ENCODE data around the gene PPP5C. TPM values are rescaled to one million over a fixed set of nuclear protein-coding genes. Genes with fewer than 3 reads are reported as not detected.

PPP5C gene
- total RNA-seq, 1 experiment from 2014 or later = 130 TPM

- ChIA-PET CTCF (interaction anchor here (0.5 kb wide), 1 partner anchor 22 kb away, joined by 4 read pairs; no protein-coding TSS in a partner anchor), POLR2A (no interaction called here)
- Mint-ChIP-seq H3K4me3 (ENCODE audit: unreplicated experiment) (no peak overlapping the region), H3K9me3 (ENCODE audit: unreplicated experiment) (no peaks in the 10 kb centered on the region), H3K4me1 (ENCODE audit: low read depth, unreplicated experiment) (no peaks in the 10 kb centered on the region), H3K36me3 (ENCODE audit: insufficient read depth, unreplicated experiment) (peaks cover 45% of the 10 kb centered on the region), H3K27me3 (ENCODE audit: insufficient read depth, unreplicated experiment) (no peaks in the 10 kb centered on the region), H3K27ac (ENCODE audit: unreplicated experiment) (no peak overlapping the region)
- Histone ChIP-seq H3K27me3 (replicated peaks; ENCODE audit: control insufficient read depth, insufficient read depth, low read length) (no peaks in the 10 kb centered on the region), H3K4me1 (peaks cover 6% of the 10 kb centered on the region; the same call in 1 of the 2 replicates), H3K36me3 (ENCODE audit: control insufficient read depth, insufficient read depth, low read length) (no peaks in the 10 kb centered on the region; the same call in 1 of the 2 replicates), H3K4me3 (ENCODE audit: low read depth, low read length) (no peak overlapping the region), H3K9me3 (no peaks in the 10 kb centered on the region)
- TF ChIP-seq, protein P1, sequence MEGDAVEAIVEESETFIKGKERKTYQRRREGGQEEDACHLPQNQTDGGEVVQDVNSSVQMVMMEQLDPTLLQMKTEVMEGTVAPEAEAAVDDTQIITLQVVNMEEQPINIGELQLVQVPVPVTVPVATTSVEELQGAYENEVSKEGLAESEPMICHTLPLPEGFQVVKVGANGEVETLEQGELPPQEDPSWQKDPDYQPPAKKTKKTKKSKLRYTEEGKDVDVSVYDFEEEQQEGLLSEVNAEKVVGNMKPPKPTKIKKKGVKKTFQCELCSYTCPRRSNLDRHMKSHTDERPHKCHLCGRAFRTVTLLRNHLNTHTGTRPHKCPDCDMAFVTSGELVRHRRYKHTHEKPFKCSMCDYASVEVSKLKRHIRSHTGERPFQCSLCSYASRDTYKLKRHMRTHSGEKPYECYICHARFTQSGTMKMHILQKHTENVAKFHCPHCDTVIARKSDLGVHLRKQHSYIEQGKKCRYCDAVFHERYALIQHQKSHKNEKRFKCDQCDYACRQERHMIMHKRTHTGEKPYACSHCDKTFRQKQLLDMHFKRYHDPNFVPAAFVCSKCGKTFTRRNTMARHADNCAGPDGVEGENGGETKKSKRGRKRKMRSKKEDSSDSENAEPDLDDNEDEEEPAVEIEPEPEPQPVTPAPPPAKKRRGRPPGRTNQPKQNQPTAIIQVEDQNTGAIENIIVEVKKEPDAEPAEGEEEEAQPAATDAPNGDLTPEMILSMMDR (IDR thresholded peaks at IDR 0.05; ENCODE audit: insufficient read depth in 1 of 2, low read depth in 1 of 2, low read length in 1 of 2, severe bottlenecking in 1 of 2, unreplicated experiment in 1 of 2) = peak in 1 of 2 experiments; percentile 13
- intact Hi-C loops (cut with micrococcal nuclease; ENCODE audit: unreplicated experiment) = no loop called here
- no peak for DNase-seq
- no TSS peak for BruUV-seq (replicated peaks)
Observed at GRCh38 chr19:46372901-46373490, 26.1 kb downstream of the PPP5C start.

GRCh38 chr19:46373491-46374359 is 26.8 kb downstream of the PPP5C start:
- CTCF ChIA-PET = interaction anchor here (0.5 to 0.6 kb wide), 2 partner anchors 21 to 93 kb away, joined by 4 to 7 read pairs; no protein-coding TSS in a partner anchor
- no peaks in the 10 kb centered on the region for H3K4me1 Mint-ChIP-seq (ENCODE audit: low read depth, unreplicated experiment)
- no peak overlapping the region for H3K4me3 Mint-ChIP-seq (ENCODE audit: unreplicated experiment)
- peaks cover 52% of the 10 kb centered on the region for H3K36me3 Mint-ChIP-seq (ENCODE audit: insufficient read depth, unreplicated experiment)
- intact Hi-C loops (cut with micrococcal nuclease; ENCODE audit: unreplicated experiment) = no loop called here
- POLR2A ChIA-PET = no interaction called here
- Histone ChIP-seq H3K36me3 (ENCODE audit: control insufficient read depth, insufficient read depth, low read length) (no peaks in the 10 kb centered on the region; the same call in 1 of the 2 replicates), H3K9me3 (no peaks in the 10 kb centered on the region), H3K27me3 (replicated peaks; ENCODE audit: control insufficient read depth, insufficient read depth, low read length) (no peaks in the 10 kb centered on the region), H3K4me1 (peaks cover 6% of the 10 kb centered on the region; the same call in 1 of the 2 replicates), H3K4me3 (ENCODE audit: low read depth, low read length) (no peak overlapping the region)
- no peaks in the 10 kb centered on the region for H3K9me3 Mint-ChIP-seq (ENCODE audit: unreplicated experiment)
- no TSS peak for BruUV-seq (replicated peaks)
- peak in 1 of 2 experiments; percentile 39 for DNase-seq
- peak overlapping the region; percentile 52 for H3K27ac Mint-ChIP-seq (ENCODE audit: unreplicated experiment)
- TF ChIP-seq, protein P1 (IDR thresholded peaks at IDR 0.05; ENCODE audit: insufficient read depth in 1 of 2, low read depth in 1 of 2, low read length in 1 of 2, severe bottlenecking in 1 of 2, unreplicated experiment in 1 of 2) = no peak
- no peaks in the 10 kb centered on the region for H3K27me3 Mint-ChIP-seq (ENCODE audit: insufficient read depth, unreplicated experiment)
